ENCODE results near the gene TYK2.

Gene TYK2

GRCh38 chr19:10317045-10317856 is 63.1 kb downstream of the TYK2 start:
- Histone ChIP-seq H3K36me3 (ENCODE audit: low read depth) (peaks cover 44% of the 10 kb centered on the region), H3K4me1 (ENCODE audit: insufficient read depth, poor library complexity, severe bottlenecking) (no peaks in the 10 kb centered on the region), H3K27me3 (ENCODE audit: insufficient read depth, poor library complexity, severe bottlenecking) (no peaks in the 10 kb centered on the region), H3K9me3 (ENCODE audit: severe bottlenecking) (no peaks in the 10 kb centered on the region), H3K27ac (ENCODE audit: poor library complexity, severe bottlenecking) (no peak overlapping the region), H3K4me3 (ENCODE audit: severe bottlenecking) (no peak overlapping the region)
- DNase-seq (ENCODE audit: low spot score): no peak
- ATAC-seq (ENCODE audit: low read depth): no peak
- TF ChIP-seq, protein P1, sequence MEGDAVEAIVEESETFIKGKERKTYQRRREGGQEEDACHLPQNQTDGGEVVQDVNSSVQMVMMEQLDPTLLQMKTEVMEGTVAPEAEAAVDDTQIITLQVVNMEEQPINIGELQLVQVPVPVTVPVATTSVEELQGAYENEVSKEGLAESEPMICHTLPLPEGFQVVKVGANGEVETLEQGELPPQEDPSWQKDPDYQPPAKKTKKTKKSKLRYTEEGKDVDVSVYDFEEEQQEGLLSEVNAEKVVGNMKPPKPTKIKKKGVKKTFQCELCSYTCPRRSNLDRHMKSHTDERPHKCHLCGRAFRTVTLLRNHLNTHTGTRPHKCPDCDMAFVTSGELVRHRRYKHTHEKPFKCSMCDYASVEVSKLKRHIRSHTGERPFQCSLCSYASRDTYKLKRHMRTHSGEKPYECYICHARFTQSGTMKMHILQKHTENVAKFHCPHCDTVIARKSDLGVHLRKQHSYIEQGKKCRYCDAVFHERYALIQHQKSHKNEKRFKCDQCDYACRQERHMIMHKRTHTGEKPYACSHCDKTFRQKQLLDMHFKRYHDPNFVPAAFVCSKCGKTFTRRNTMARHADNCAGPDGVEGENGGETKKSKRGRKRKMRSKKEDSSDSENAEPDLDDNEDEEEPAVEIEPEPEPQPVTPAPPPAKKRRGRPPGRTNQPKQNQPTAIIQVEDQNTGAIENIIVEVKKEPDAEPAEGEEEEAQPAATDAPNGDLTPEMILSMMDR (IDR thresholded peaks at IDR 0.05; ENCODE audit: poor library complexity, severe bottlenecking): no peak

- no peaks in the 10 kb centered on the region for H3K9me3 ChIP-seq (ENCODE audit: severe bottlenecking)
- H3K27me3 ChIP-seq (ENCODE audit: insufficient read depth, poor library complexity, severe bottlenecking): no peaks in the 10 kb centered on the region
- TF ChIP-seq, protein P1 (IDR thresholded peaks at IDR 0.05; ENCODE audit: poor library complexity, severe bottlenecking): no peak
- peaks cover 36% of the 10 kb centered on the region for H3K36me3 ChIP-seq (ENCODE audit: low read depth)
- H3K27ac ChIP-seq (ENCODE audit: poor library complexity, severe bottlenecking): peak overlapping the region; percentile 43
- ATAC-seq (ENCODE audit: low read depth): no peak
- H3K4me1 ChIP-seq (ENCODE audit: insufficient read depth, poor library complexity, severe bottlenecking): no peaks in the 10 kb centered on the region
- DNase-seq (ENCODE audit: low spot score): peak; percentile 40
- H3K4me3 ChIP-seq (ENCODE audit: severe bottlenecking): peak overlapping the region; percentile 53
Measured at GRCh38 chr19:10316229-10317044, 63.9 kb downstream of the TYK2 start.

- TF ChIP-seq, protein P1 (IDR thresholded peaks at IDR 0.05; ENCODE audit: poor library complexity, severe bottlenecking): no peak
- peak; percentile 81 for ATAC-seq (ENCODE audit: low read depth)
- Histone ChIP-seq H3K9me3 (ENCODE audit: severe bottlenecking) (no peaks in the 10 kb centered on the region), H3K36me3 (ENCODE audit: low read depth) (peaks cover 33% of the 10 kb centered on the region), H3K4me1 (ENCODE audit: insufficient read depth, poor library complexity, severe bottlenecking) (no peaks in the 10 kb centered on the region), H3K4me3 (ENCODE audit: severe bottlenecking) (peak within 1 kb of the TSS; percentile 53), H3K27ac (ENCODE audit: poor library complexity, severe bottlenecking) (peak within 1 kb of the TSS; percentile 43), H3K27me3 (ENCODE audit: insufficient read depth, poor library complexity, severe bottlenecking) (no peaks in the 10 kb centered on the region)
- DNase-seq (ENCODE audit: low spot score): peak; percentile 83
Measured at GRCh38 chr19:10315335-10316214, 64.8 kb downstream of the TYK2 start, which contains the start of gene FDX2. FDX2 (minus strand) TSS chr19:10316015; CDS start chr19:10315996, 19 bp downstream.

GRCh38 chr19:10309423-10309822 is 70.9 kb downstream of the TYK2 start, which contains the start of gene ZGLP1:
ZGLP1 (minus strand) TSS chr19:10309815.
- Histone ChIP-seq H3K9me3 (ENCODE audit: severe bottlenecking) (no peaks in the 10 kb centered on the region), H3K4me3 (ENCODE audit: severe bottlenecking) (no peak within 1 kb of the TSS), H3K36me3 (ENCODE audit: low read depth) (peaks cover 14% of the 10 kb centered on the region), H3K4me1 (ENCODE audit: insufficient read depth, poor library complexity, severe bottlenecking) (peaks cover 5% of the 10 kb centered on the region), H3K27me3 (ENCODE audit: insufficient read depth, poor library complexity, severe bottlenecking) (no peaks in the 10 kb centered on the region), H3K27ac (ENCODE audit: poor library complexity, severe bottlenecking) (no peak within 1 kb of the TSS)
- ATAC-seq (ENCODE audit: low read depth) (no peak), DNase-seq (ENCODE audit: low spot score) (no peak)
- TF ChIP-seq, protein P1 (IDR thresholded peaks at IDR 0.05; ENCODE audit: poor library complexity, severe bottlenecking): no peak

All from RWPE2 (cell line).